K562 (cell line): ENCODE measurements around the gene PRRG4. TPM values are rescaled to one million over a fixed set of nuclear protein-coding genes. Genes with fewer than 3 reads are reported as not detected.
A peak's percentile ranks its signal among the peaks of the same experiment; 100 is the strongest.

Experiments used
- ATAC-seq: fragments of 200-7000 bp; cut with Tn5 transposase; 3 replicates; pipeline ENCODE4 v1.9.1; 2020; ENCODE audit warnings: moderate library complexity
- BruUV-seq: library from RNA; stranded (reverse); fragments of 400-500 nt; replicated peaks from 2 replicates; lab custom pipeline; 2021; lab: Mats Ljungman, UMichigan
- CTCF ChIA-PET: fragments of 300-600 bp; formaldehyde crosslinking; extraction: SDS; loops from one replicate; lab custom pipeline; 2021; ENCODE audit warnings: low intra/inter-chr PET ratio; lab: Yijun Ruan, JAX
- POLR2A ChIA-PET: fragments of 300-600, 350-650 bp; sonication (Branson Sonifier 250); formaldehyde crosslinking; extraction: SDS; loops from one replicate; lab custom pipeline; 2021; ENCODE audit warnings: antibody characterized with exemption, inconsistent platforms; lab: Yijun Ruan, JAX
- DNase-seq, 4 experiments: peaks; one replicate each; pipeline versions ENCODE4 v3.0.0 to v3.0.0-alpha.2; 2011 to 2018; ENCODE audit warnings: low spot score in 3 of 4, mixed read lengths in 3 of 4; ENCODE audit errors: extremely low read depth in 1 of 4
- FAIRE-seq: peaks from 2 replicates; lab custom pipeline; 2011; peaks lifted over from hg19 to GRCh38; lab: Jason Lieb, UNC
- H2AFZ ChIP-seq: 2 replicates; pipeline ENCODE4 v1.6.0; 2011; ENCODE audit warnings: low read depth, low read length, control low read depth, inconsistent platforms
- H3K27ac ChIP-seq: fragments of 200-600 bp; 3 replicates; pipeline ENCODE4 v1.8.0; 2011; ENCODE audit warnings: low read depth, mild to moderate bottlenecking, control low read depth, inconsistent platforms, low read length, moderate library complexity, mixed read lengths; ENCODE audit errors: extremely low read depth
- H3K27me3 ChIP-seq, 2 experiments: fragments of 300-600 bp in 1 of 2; 2 replicates in 1 of 2; 3 replicates in 1 of 2; pipeline versions ENCODE4 v1.6.0 to v1.8.0; 2011; ENCODE audit warnings: inconsistent platforms in 2 of 2, low read length in 2 of 2, mild to moderate bottlenecking in 1 of 2, mixed read lengths in 1 of 2, moderate library complexity in 1 of 2; ENCODE audit not compliant: control insufficient read depth in 2 of 2, insufficient read depth in 2 of 2
- H3K36me3 ChIP-seq: fragments of 300-600 bp; 3 replicates; pipeline ENCODE4 v1.8.0; 2011; ENCODE audit warnings: mild to moderate bottlenecking, low read length, inconsistent platforms; ENCODE audit not compliant: control insufficient read depth, insufficient read depth
- H3K4me1 ChIP-seq, 2 experiments: fragments of 200-600 bp in 1 of 2; replicated peaks in 1 of 2; 2 replicates in 1 of 2; 3 replicates in 1 of 2; pipeline versions ENCODE4 v1.5.1 to v1.8.0; 2011; ENCODE audit warnings: inconsistent platforms in 2 of 2, low read length in 2 of 2, mild to moderate bottlenecking in 1 of 2, mixed read lengths in 1 of 2, moderate library complexity in 1 of 2; ENCODE audit not compliant: control insufficient read depth in 2 of 2, insufficient read depth in 2 of 2
- H3K4me2 ChIP-seq: 2 replicates; pipeline ENCODE4 v1.6.1; 2011; ENCODE audit warnings: low read length, control low read depth, inconsistent platforms, mixed read lengths; ENCODE audit not compliant: insufficient read depth
- H3K4me3 ChIP-seq: fragments of 200-600 bp; sonication (generic), shearing (Covaris generic); 2 replicates; pipeline ENCODE4 v1.5.1; 2016; ENCODE audit warnings: control low read depth, inconsistent platforms
- H3K79me2 ChIP-seq: fragments of 200-600 bp; 3 replicates; pipeline ENCODE4 v1.8.0; 2011; ENCODE audit warnings: low read length, inconsistent platforms; ENCODE audit not compliant: control insufficient read depth, insufficient read depth
- H3K9ac ChIP-seq, 2 experiments: 2 replicates each; pipeline versions ENCODE4 v1.6.0 to v1.6.1; 2011; ENCODE audit warnings: low read depth in 2 of 2, low read length in 2 of 2, control low read depth in 1 of 2, inconsistent platforms in 1 of 2, mild to moderate bottlenecking in 1 of 2, mixed read lengths in 1 of 2; ENCODE audit not compliant: insufficient read depth in 1 of 2
- H3K9me1 ChIP-seq: one replicate; pipeline ENCODE4 v1.6.0; 2011; ENCODE audit warnings: inconsistent platforms, mild to moderate bottlenecking, low read length, moderate library complexity; ENCODE audit not compliant: control insufficient read depth, insufficient read depth
- H3K9me3 ChIP-seq: replicated peaks from 2 replicates; pipeline ENCODE4 v1.5.1; 2011; ENCODE audit warnings: low read depth, low read length, inconsistent platforms; ENCODE audit not compliant: control insufficient read depth, insufficient read depth
- H4K20me1 ChIP-seq: replicated peaks from 2 replicates; pipeline ENCODE4 v1.6.1; 2011; ENCODE audit warnings: low read length, inconsistent platforms, mixed read lengths; ENCODE audit not compliant: control insufficient read depth, insufficient read depth
- C11orf30 ChIP-seq: fragments of 450-650 bp; IDR thresholded peaks from 2 replicates; pipeline ENCODE4 v1.6.1; 2016; ENCODE audit warnings: low read depth, mild to moderate bottlenecking
- ERF ChIP-seq: fragments of 450-650 bp; formaldehyde crosslinking; IDR thresholded peaks from 2 replicates; pipeline ENCODE4 v1.4.0; 2020; ENCODE audit warnings: mild to moderate bottlenecking, mixed read lengths
- HLTF ChIP-seq: fragments of 450-650 bp; IDR thresholded peaks from 2 replicates; pipeline ENCODE4 v1.6.1; 2016
- HMG20B ChIP-seq: fragments of 250-450 bp; sonication (Bioruptor Pico); IDR thresholded peaks from 2 replicates; pipeline ENCODE4 v1.5.0; 2021; ENCODE audit warnings: mild to moderate bottlenecking
- JUND ChIP-seq, 2 experiments: IDR thresholded peaks; 2 replicates in 1 of 2; 3 replicates in 1 of 2; pipeline ENCODE4 v1.6.1; 2011; ENCODE audit warnings: borderline replicate concordance in 2 of 2, low read depth in 2 of 2, low read length in 2 of 2, improper control_type of control experiment in 1 of 2, missing biosample characterization in 1 of 2, missing genetic modification characterization in 1 of 2, missing genetic modification reagents in 1 of 2
- PCBP2 ChIP-seq: fragments of 200-400 bp; formaldehyde crosslinking; IDR thresholded peaks from 2 replicates; pipeline ENCODE4 v1.6.1; 2018; ENCODE audit warnings: low read length, low read depth, mild to moderate bottlenecking, moderate library complexity; ENCODE audit not compliant: poor library complexity, severe bottlenecking
- PHB ChIP-seq: fragments of 250-450 bp; sonication (Bioruptor Pico); IDR thresholded peaks from 2 replicates; pipeline ENCODE4 v1.5.0; 2021
- RBM22 ChIP-seq: fragments of 200-400 bp; formaldehyde crosslinking; IDR thresholded peaks from 2 replicates; pipeline ENCODE4 v1.6.1; 2018; ENCODE audit warnings: low read length, low read depth; ENCODE audit not compliant: poor library complexity, severe bottlenecking
- TEAD2 ChIP-seq: fragments of 450-650 bp; IDR thresholded peaks from 2 replicates; pipeline ENCODE4 v1.6.1; 2016; ENCODE audit warnings: missing genetic modification characterization, control low read depth, missing compliant biosample characterization
- TOE1 ChIP-seq, 2 experiments: fragments of 450-650 bp in 1 of 2; sonication (generic) in 1 of 2; formaldehyde crosslinking in 1 of 2; IDR thresholded peaks; 2 replicates each; pipeline versions ENCODE4 v1.7.1 to v1.8.0; 2016 to 2022; ENCODE audit warnings: borderline replicate concordance in 2 of 2, mild to moderate bottlenecking in 2 of 2, antibody characterized with exemption in 1 of 2, inconsistent platforms in 1 of 2, low read depth in 1 of 2, missing genetic modification reagents in 1 of 2, moderate library complexity in 1 of 2
- ZC3H11A ChIP-seq: IDR thresholded peaks from 2 replicates; pipeline ENCODE4 v1.6.1; 2012; ENCODE audit warnings: low read depth, low read length, improper control_type of control experiment
- ZNF316 ChIP-seq: fragments of 450-650 bp; IDR thresholded peaks from 2 replicates; pipeline ENCODE4 v1.6.1; 2016
- ZNF780A ChIP-seq: fragments of 250-450 bp; sonication (Bioruptor Pico); IDR thresholded peaks from 2 replicates; pipeline ENCODE4 v1.5.0; 2021; ENCODE audit warnings: mild to moderate bottlenecking
- in situ Hi-C: fragments of 300-500 bp; cut with MboI; formaldehyde crosslinking; loops from 4 replicates; pipeline ENCODE4 v1.15.0; 2018; ENCODE audit warnings: inconsistent platforms, mixed read lengths
- intact Hi-C: fragments of 100-400 bp; cut with micrococcal nuclease; formaldehyde crosslinking; loops from 2 replicates; pipeline ENCODE4 v1.14.2; 2022
- polyA plus RNA-seq, 8 experiments: library from polyadenylated mRNA; depleted of rRNA in 4 of 8; stranded (reverse) in 5 of 8; unstranded in 3 of 8; fragments of >200 nt; fragmentation: Nextera tagmentation in 2 of 8; fragmentation: Illumina TruSeq in 1 of 8; extraction: Ambion mirVana in 2 of 8; extraction: Trizol in 1 of 8; gene quantifications; 2 replicates each; pipeline versions ENCODE4 v1.2.1 to v1.2.3, GENCODE V29; 2011 to 2014; ENCODE audit warnings: inconsistent platforms in 1 of 8, missing spikeins in 1 of 8
- total RNA-seq, 7 experiments: library from RNA; depleted of rRNA in 6 of 7; stranded (reverse); fragments of >200 nt in 6 of 7; fragmentation: Illumina TruSeq in 2 of 7; extraction: Trizol in 2 of 7; gene quantifications; 2 replicates each; pipeline versions ENCODE4 v1.2.1 to v1.2.3, GENCODE V29; 2011 to 2021; ENCODE audit warnings: low replicate concordance in 1 of 7
- TF ChIP-seq, protein P1 (sequence below): fragments of 250-450 bp; sonication (Bioruptor Pico); IDR thresholded peaks from 2 replicates; pipeline ENCODE4 v1.5.0; 2021; ENCODE audit warnings: mild to moderate bottlenecking, moderate library complexity

The PRRG4 gene
- total and polyA plus RNA-seq, 9 of the 15 experiments (the other 6 are each of a cell fraction or from before 2014, with no cell fraction given), result not detected

DNA sequence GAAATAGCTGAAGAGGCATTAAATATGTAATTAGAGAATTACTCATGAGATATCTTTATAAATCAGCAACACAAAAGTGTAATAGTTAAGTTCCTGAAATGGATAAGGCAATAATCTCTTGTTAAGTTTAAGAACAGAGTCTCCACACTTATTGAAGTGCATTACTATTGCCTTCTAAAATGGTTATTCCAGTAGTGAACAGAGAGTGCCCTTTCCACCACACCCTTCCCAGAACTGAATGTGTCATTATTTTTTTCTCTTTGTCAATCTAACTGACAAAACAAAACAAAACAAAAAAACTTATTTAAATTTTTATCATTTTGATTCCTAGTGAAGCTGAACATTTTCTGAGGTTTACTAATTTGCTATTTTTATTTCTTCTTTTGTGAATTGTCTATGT, 9.2 kb upstream of the PRRG4 start:
- Histone ChIP-seq H3K4me2 (no peak overlapping the region), H3K9me1 (no peaks in the 10 kb centered on the region), H3K4me1 (no peaks in the 10 kb centered on the region), H3K27ac (no peak overlapping the region), H3K79me2 (no peaks in the 10 kb centered on the region), H3K9me3 (no peaks in the 10 kb centered on the region), H3K4me3 (no peak overlapping the region), H3K27me3 (peaks cover 7 to 8% of the 10 kb centered on the region in 2 experiments; a peak in 3 of 5 replicates), H3K9ac (no peak overlapping the region), H4K20me1 (no peaks in the 10 kb centered on the region), H3K36me3 (no peaks in the 10 kb centered on the region), H2AFZ (no peak overlapping the region)
- ChIA-PET POLR2A (no interaction called here), CTCF (no interaction called here)
- no peak for ATAC-seq
- intact Hi-C loops, result no loop called here
- in situ Hi-C loops, result no loop called here
- no TSS peak for BruUV-seq
- no peak for DNase-seq
- TF ChIP-seq PHB (CRISPR knock-in tag) (no peak), C11orf30 (0 out of 2 replicates have a peak, but pooled peaks have one; percentile 18), TEAD2 (no peak), JUND (IDR thresholded peaks at IDR 0.05; ENCODE audit: borderline replicate concordance, low read depth, low read length) (no peak), JUND (tag; IDR thresholded peaks at IDR 0.05; ENCODE audit: borderline replicate concordance, low read depth, low read length) (no peak), PCBP2 (no peak), ERF (CRISPR knock-in tag) (no peak), ZNF316 (peak; percentile 53), HMG20B (CRISPR knock-in tag) (no peak), TOE1 (IDR thresholded peaks at IDR 0.05; ENCODE audit: borderline replicate concordance) (no peak), TOE1 (CRISPR knock-in tag; IDR thresholded peaks at IDR 0.05; ENCODE audit: borderline replicate concordance, low read depth) (no peak), HLTF (no peak), RBM22 (no peak), ZC3H11A (no peak), ZNF780A (CRISPR knock-in tag) (no peak)
- TF ChIP-seq, protein P1, sequence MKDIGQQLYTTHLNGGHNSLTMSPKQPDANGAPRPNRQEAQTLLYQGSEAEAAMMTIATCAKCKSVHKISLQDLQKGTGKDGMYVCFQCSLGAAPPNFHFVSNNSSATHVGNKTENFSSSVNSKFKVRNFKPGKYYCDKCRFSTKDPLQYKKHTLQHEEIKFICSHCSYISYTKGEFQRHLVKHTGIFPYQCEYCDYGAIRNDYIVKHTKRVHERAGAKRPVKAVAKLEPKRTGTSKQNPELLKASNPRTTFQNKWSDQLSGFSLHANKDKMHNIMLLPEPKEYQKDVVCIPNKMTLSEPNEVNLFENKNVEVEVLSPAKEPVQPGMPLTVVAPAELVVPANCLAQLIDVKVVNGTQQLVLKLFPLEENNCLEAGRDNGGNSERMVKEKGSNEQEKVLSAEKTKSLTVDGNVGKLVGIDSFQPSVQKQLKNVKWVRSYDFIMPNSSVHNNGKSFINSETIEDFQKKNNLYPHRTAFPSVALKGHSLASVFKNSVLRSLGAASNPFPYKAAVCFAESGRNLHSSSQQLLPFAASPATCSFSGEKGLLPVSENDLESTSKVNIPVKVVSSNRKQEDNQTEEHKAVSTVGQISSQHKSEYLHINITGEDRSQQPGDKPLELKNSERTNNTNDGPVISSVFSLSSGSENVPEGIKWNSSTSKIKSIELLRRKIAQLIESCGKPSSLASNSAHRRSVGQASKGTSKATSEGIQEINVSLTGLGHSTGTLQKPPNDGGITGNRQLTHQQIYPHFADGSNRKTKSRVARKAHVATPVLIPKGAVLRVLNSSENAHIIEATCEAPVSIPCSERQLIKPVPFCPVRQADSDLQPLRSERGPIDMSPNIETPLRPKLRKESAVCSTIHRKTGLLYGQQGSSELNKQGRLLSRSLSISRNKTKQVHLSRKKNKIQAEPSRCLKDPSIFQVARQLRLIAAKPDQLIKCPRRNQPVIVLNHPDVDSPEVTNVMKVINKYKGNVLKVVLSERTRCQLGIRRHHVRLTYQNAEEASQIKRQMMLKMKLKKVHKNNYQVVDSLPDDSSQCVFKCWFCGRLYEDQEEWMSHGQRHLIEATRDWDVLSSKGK (CRISPR knock-in tag), result no peak
- FAIRE-seq, result no peak
